ENCODE measurements around the gene C1QTNF12.

The C1QTNF12 gene

GRCh38 chr1:1231400-1232207 lies 14.9 kb downstream of the C1QTNF12 start, which contains the start of gene SDF4:
SDF4 (minus strand) TSS chr1:1232001; CDS start chr1:1228772, 3,229 bp downstream.
- peaks cover 61% of the 10 kb centered on the region for H3K36me3 ChIP-seq
- no peak for TF ChIP-seq Cebpa-rat (IDR thresholded peaks at IDR 0.05)
- H3K9ac ChIP-seq: peak within 1 kb of the TSS; percentile 97
- 0 out of 2 replicates have a peak, but pooled peaks cover 2% of the 10 kb centered on the region for H3K27me3 ChIP-seq
- H3K9me3 ChIP-seq: no peaks in the 10 kb centered on the region
- peaks cover 86% of the 10 kb centered on the region for H4K20me1 ChIP-seq
- peaks cover 64% of the 10 kb centered on the region for H3K4me1 ChIP-seq
- H3K4me2 ChIP-seq: peak within 1 kb of the TSS; percentile 99
- H3K27ac ChIP-seq: peak within 1 kb of the TSS; percentile 94
- peak within 1 kb of the TSS; percentile 86 for H3K4me3 ChIP-seq

DNA sequence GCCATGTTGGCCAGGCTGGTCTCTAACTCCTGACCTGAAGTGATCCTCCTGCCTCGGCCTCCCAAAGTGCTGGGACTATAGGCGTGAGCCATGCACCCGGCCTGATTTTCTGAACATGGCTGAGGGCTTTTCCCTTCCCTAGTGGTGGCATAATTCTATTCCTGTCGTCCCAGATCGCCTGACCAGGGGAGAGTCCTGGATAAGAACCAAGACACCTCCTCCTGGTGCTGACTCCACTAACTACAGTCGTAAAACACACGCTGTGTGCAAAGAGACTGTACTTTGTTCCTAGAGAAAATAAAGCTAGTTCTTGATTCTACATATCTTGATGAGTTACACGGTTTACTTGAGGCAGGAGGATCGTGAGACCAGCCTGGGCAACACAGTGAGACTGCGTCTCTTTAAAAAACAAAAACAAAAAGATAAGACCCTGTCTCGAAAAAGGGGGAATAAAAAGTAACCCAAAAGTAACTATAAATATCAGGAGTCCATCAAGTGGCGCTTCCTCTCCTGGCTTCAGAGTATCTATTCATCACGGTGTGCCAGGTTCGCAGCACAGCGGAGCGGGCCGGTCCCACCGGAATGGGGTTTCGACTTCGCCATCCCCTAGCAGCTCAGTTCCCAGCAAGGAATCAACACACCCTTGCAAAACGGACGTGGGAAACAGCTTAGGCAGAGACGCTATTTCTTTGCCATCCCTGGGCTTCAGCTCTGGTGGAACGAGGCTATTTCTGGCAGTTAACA lies 15.7 kb downstream of the C1QTNF12 start:
- Histone ChIP-seq H3K4me1 (peaks cover 57% of the 10 kb centered on the region), H3K9me3 (no peaks in the 10 kb centered on the region), H3K4me3 (peak overlapping the region; percentile 86), H3K36me3 (peaks cover 65% of the 10 kb centered on the region), H3K9ac (peak overlapping the region; percentile 97), H3K27ac (peak overlapping the region; percentile 94), H3K4me2 (peak overlapping the region; percentile 91), H3K27me3 (no peaks in the 10 kb centered on the region), H4K20me1 (peaks cover 86% of the 10 kb centered on the region)
- no peak for TF ChIP-seq Cebpa-rat (IDR thresholded peaks at IDR 0.05)

DNA sequence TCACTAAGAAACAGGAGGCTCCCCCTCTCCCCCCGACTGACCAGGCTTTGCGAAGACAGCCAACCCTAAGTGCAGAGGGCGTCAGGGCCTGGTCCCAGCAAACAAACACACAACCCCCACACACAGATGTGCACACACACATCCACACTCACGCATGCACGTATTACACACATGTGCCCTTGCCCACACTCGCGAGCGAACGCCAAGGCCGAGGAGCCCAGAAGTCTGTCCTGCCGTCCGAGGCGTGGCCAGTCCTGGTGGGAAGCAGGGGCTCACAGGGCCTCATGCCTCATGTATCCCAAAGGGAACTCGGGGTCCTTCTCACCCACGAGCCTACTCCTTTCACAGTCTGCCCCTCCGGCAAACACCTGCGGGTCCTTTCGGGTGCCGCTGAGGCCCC lies 16.8 kb downstream of the C1QTNF12 start:
- no peak for TF ChIP-seq Cebpa-rat (IDR thresholded peaks at IDR 0.05)
- H3K9me3 ChIP-seq: no peaks in the 10 kb centered on the region
- H3K4me3 ChIP-seq: peak overlapping the region; percentile 86; the same call in 1 of the 2 replicates
- peaks cover 46% of the 10 kb centered on the region for H3K4me1 ChIP-seq
- peaks cover 86% of the 10 kb centered on the region for H4K20me1 ChIP-seq
- no peak overlapping the region for H3K27ac ChIP-seq
- peaks cover 65% of the 10 kb centered on the region for H3K36me3 ChIP-seq
- H3K4me2 ChIP-seq: peak overlapping the region; percentile 91
- H3K27me3 ChIP-seq: no peaks in the 10 kb centered on the region
- H3K9ac ChIP-seq: peak overlapping the region; percentile 97; the same call in 1 of the 2 replicates

DNA sequence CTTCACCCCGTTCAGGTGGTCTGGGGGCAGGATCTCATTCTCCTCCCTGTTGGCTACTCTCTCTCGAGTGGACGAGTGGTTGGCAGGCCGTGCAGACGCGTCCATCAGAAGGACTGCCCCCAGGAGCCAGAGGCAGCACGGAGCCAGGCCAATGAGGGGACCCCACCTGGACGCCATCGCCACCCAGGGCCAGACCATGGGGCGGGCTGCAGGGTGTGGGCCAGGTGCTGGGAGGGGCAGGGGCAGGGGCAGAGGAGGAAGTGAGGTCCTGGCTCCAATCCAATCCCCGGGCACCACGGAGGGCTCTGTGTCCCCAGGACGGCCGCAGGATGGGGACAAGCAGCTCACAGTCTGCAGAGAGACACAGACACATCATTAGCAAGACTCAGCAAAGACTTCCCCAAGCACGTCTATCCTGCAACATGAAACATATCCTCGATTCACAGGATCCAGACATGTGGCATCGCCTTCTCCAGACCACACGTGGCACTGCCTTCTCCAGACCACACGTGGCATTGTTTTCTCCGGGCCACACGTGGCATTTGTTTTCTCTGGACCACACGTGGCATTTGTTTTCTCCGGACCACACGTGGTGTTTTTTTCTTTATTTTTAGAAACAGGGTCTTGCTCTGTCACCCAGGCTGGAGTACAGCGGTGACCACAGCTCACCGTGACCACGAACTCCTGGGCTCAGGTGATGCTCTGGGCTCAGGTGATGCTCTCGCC lies 17.8 kb downstream of the C1QTNF12 start:
- TF ChIP-seq Cebpa-rat (IDR thresholded peaks at IDR 0.05): no peak
- Histone ChIP-seq H3K9ac (no peak overlapping the region), H3K27me3 (no peaks in the 10 kb centered on the region), H3K36me3 (peaks cover 65% of the 10 kb centered on the region), H3K4me2 (no peak overlapping the region), H3K9me3 (no peaks in the 10 kb centered on the region), H4K20me1 (peaks cover 86% of the 10 kb centered on the region), H3K4me3 (no peak overlapping the region), H3K27ac (no peak overlapping the region), H3K4me1 (peaks cover 36% of the 10 kb centered on the region)

- H3K4me2 ChIP-seq: no peak overlapping the region
- H3K9me3 ChIP-seq: no peaks in the 10 kb centered on the region
- no peak overlapping the region for H3K9ac ChIP-seq
- no peak for TF ChIP-seq Cebpa-rat (IDR thresholded peaks at IDR 0.05)
- H3K4me3 ChIP-seq: no peak overlapping the region
- H3K27me3 ChIP-seq: no peaks in the 10 kb centered on the region
- H3K27ac ChIP-seq: no peak overlapping the region
- H3K4me1 ChIP-seq: peaks cover 30% of the 10 kb centered on the region
- H3K36me3 ChIP-seq: peaks cover 68% of the 10 kb centered on the region
- H4K20me1 ChIP-seq: peaks cover 84% of the 10 kb centered on the region
These were observed 18.3 kb downstream of the C1QTNF12 start for GRCh38 chr1:1228187-1228586.

- no peaks in the 10 kb centered on the region for H3K27me3 ChIP-seq
- H3K9ac ChIP-seq: no peak overlapping the region
- H3K27ac ChIP-seq: no peak overlapping the region
- peaks cover 76% of the 10 kb centered on the region for H3K36me3 ChIP-seq
- no peaks in the 10 kb centered on the region for H3K9me3 ChIP-seq
- H3K4me2 ChIP-seq: no peak overlapping the region
- H3K4me3 ChIP-seq: no peak overlapping the region
- no peak for TF ChIP-seq Cebpa-rat (IDR thresholded peaks at IDR 0.05)
- H4K20me1 ChIP-seq: peaks cover 86% of the 10 kb centered on the region
- H3K4me1 ChIP-seq: peaks cover 22% of the 10 kb centered on the region
These were observed 19.1 kb downstream of the C1QTNF12 start for GRCh38 chr1:1227386-1227785.

DNA sequence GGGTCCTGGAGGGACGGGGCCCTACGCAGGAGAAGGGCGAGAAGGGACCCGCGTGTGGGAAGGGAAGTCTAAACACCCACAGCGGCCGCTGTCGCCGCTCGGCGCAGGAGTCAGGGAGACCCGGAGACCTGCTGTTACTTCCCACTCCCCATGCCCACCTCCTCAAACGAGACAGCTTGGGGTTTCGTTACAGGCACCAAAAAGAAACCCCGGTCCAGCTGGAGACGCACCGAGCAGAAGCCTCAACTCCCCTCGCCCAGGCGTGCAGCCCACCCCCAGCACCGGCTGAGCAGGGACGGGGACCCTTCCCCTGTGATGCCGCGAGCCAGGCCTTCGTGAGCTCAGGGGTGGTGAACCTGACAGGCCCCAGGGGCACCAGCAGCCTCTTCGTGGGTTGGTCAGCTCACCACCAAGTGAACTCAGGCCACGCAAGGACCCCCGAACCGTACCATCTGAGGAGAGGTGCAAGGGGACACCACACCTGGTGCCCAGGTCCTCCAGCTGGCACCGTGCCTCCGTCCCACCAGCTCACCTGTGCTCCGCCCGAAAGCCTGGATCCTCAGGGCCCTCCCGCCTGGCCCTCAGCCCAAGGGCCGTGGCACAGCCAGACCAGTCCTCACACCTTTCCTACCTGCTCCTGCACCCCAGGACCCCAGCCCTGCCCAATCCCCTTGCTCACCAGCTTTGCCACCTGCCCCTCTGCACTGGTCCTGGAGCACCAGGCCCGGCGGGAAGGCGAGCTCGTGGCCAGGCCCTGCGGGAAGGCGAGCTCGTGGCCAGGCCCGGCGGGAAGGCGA lies 19.8 kb downstream of the C1QTNF12 start:
- no peak overlapping the region for H3K9ac ChIP-seq
- no peaks in the 10 kb centered on the region for H3K27me3 ChIP-seq
- H4K20me1 ChIP-seq: peaks cover 90% of the 10 kb centered on the region
- no peak for TF ChIP-seq Cebpa-rat (IDR thresholded peaks at IDR 0.05)
- H3K27ac ChIP-seq: no peak overlapping the region
- peaks cover 82% of the 10 kb centered on the region for H3K36me3 ChIP-seq
- no peak overlapping the region for H3K4me3 ChIP-seq
- H3K4me2 ChIP-seq: no peak overlapping the region
- H3K4me1 ChIP-seq: peaks cover 20% of the 10 kb centered on the region
- H3K9me3 ChIP-seq: no peaks in the 10 kb centered on the region

- Histone ChIP-seq H3K9ac (no peak overlapping the region), H3K36me3 (peaks cover 91% of the 10 kb centered on the region), H4K20me1 (peaks cover 96% of the 10 kb centered on the region), H3K4me2 (no peak overlapping the region), H3K27ac (no peak overlapping the region), H3K9me3 (no peaks in the 10 kb centered on the region), H3K4me1 (peaks cover 18% of the 10 kb centered on the region), H3K27me3 (no peaks in the 10 kb centered on the region), H3K4me3 (no peak overlapping the region)
- TF ChIP-seq Cebpa-rat (IDR thresholded peaks at IDR 0.05): no peak
These were observed 20.6 kb downstream of the C1QTNF12 start for GRCh38 chr1:1225913-1226312.
